Muscle layer of duodenum (tissue), 2 donors: ENCODE measurements around the gene HOXB13.

ENCODE experiments used
- H3K27ac ChIP-seq: one replicate; pipeline ENCODE4 v1.7.0; 2013; ENCODE audit warnings: mild to moderate bottlenecking, low read length
- H3K27me3 ChIP-seq: one replicate; pipeline ENCODE4 v1.7.0; 2013; ENCODE audit warnings: low read depth, mild to moderate bottlenecking, control low read depth, low read length
- H3K36me3 ChIP-seq, 2 donors: one replicate each; pipeline ENCODE4 v1.7.0; 2013; ENCODE audit warnings: low read length in 2 of 2, control low read depth in 1 of 2, mild to moderate bottlenecking in 1 of 2; ENCODE audit not compliant: insufficient read depth in 2 of 2, control insufficient read depth in 1 of 2
- H3K4me1 ChIP-seq, 2 donors: one replicate each; pipeline ENCODE4 v1.7.0; 2013; ENCODE audit warnings: low read length in 2 of 2, mild to moderate bottlenecking in 2 of 2, control low read depth in 1 of 2, moderate library complexity in 1 of 2; ENCODE audit not compliant: insufficient read depth in 2 of 2, control insufficient read depth in 1 of 2
- H3K4me3 ChIP-seq, 2 donors: one replicate each; pipeline ENCODE4 v1.7.0; 2013; ENCODE audit warnings: low read length in 2 of 2, low read depth in 1 of 2, mild to moderate bottlenecking in 1 of 2
- H3K9me3 ChIP-seq, 2 donors: one replicate each; pipeline ENCODE4 v1.7.0; 2013; ENCODE audit warnings: low read length in 2 of 2, control low read depth in 1 of 2, mild to moderate bottlenecking in 1 of 2; ENCODE audit not compliant: control insufficient read depth in 1 of 2
- donor health status: healthy.

HOXB13 gene

GRCh38 chr17:48755356-48755755 lies 26.8 kb upstream of the HOXB13 start:
- Histone ChIP-seq H3K36me3 (no peaks in the 10 kb centered on the region), H3K4me3 (no peak overlapping the region), H3K27me3 (peaks cover 58% of the 10 kb centered on the region), H3K27ac (no peak overlapping the region), H3K4me1 (peaks cover 4 to 17% of the 10 kb centered on the region in 2 donors), H3K9me3 (no peaks in the 10 kb centered on the region)

GRCh38 chr17:48754500-48755261 lies 26.1 kb upstream of the HOXB13 start:
- Histone ChIP-seq H3K36me3 (no peaks in the 10 kb centered on the region), H3K27ac (no peak overlapping the region), H3K4me1 (peaks cover 4 to 17% of the 10 kb centered on the region in 2 donors), H3K9me3 (no peaks in the 10 kb centered on the region), H3K27me3 (peaks cover 65% of the 10 kb centered on the region), H3K4me3 (no peak overlapping the region)

GRCh38 chr17:48753794-48754499 lies 25.4 kb upstream of the HOXB13 start:
- no peak overlapping the region for H3K4me3 ChIP-seq
- no peaks in the 10 kb centered on the region for H3K9me3 ChIP-seq
- no peaks in the 10 kb centered on the region for H3K36me3 ChIP-seq
- peaks cover 72% of the 10 kb centered on the region for H3K27me3 ChIP-seq
- peaks cover 4 to 17% of the 10 kb centered on the region in 2 donors for H3K4me1 ChIP-seq
- H3K27ac ChIP-seq = no peak overlapping the region

- H3K27ac ChIP-seq = no peak overlapping the region
- H3K4me3 ChIP-seq = no peak overlapping the region
- H3K4me1 ChIP-seq = peaks cover 4 to 17% of the 10 kb centered on the region in 2 donors
- H3K27me3 ChIP-seq = peaks cover 83% of the 10 kb centered on the region
- H3K9me3 ChIP-seq = peaks cover 0 to 4% of the 10 kb centered on the region in 2 donors
- H3K36me3 ChIP-seq = no peaks in the 10 kb centered on the region
These were observed 24.1 kb upstream of the HOXB13 start for GRCh38 chr17:48752399-48753288.

- Histone ChIP-seq H3K4me1 (peaks cover 4 to 17% of the 10 kb centered on the region in 2 donors), H3K27ac (no peak overlapping the region), H3K4me3 (no peak overlapping the region), H3K36me3 (no peaks in the 10 kb centered on the region), H3K9me3 (peaks cover 0 to 4% of the 10 kb centered on the region in 2 donors), H3K27me3 (peaks cover 91% of the 10 kb centered on the region)
These were observed 23.3 kb upstream of the HOXB13 start for GRCh38 chr17:48751733-48752398.

- H3K4me3 ChIP-seq = no peak overlapping the region
- H3K9me3 ChIP-seq = peaks cover 0 to 4% of the 10 kb centered on the region in 2 donors
- peaks cover 96% of the 10 kb centered on the region for H3K27me3 ChIP-seq
- no peaks in the 10 kb centered on the region for H3K36me3 ChIP-seq
- H3K4me1 ChIP-seq = peaks cover 4 to 17% of the 10 kb centered on the region in 2 donors
- H3K27ac ChIP-seq = no peak overlapping the region
These were observed 22.6 kb upstream of the HOXB13 start for GRCh38 chr17:48751172-48751571.

GRCh38 chr17:48749621-48750553 lies 21.3 kb upstream of the HOXB13 start:
- no peak overlapping the region for H3K27ac ChIP-seq
- peaks cover under 1 to 10% of the 10 kb centered on the region in 2 donors for H3K4me1 ChIP-seq
- no peaks in the 10 kb centered on the region for H3K36me3 ChIP-seq
- H3K4me3 ChIP-seq = no peak overlapping the region
- peaks cover 0 to 8% of the 10 kb centered on the region in 2 donors for H3K9me3 ChIP-seq
- peaks cover 96% of the 10 kb centered on the region for H3K27me3 ChIP-seq

GRCh38 chr17:48748718-48749566 lies 20.4 kb upstream of the HOXB13 start:
- H3K27ac ChIP-seq = no peak overlapping the region
- H3K4me1 ChIP-seq = peaks cover 0 to 7% of the 10 kb centered on the region in 2 donors
- H3K36me3 ChIP-seq = no peaks in the 10 kb centered on the region
- H3K9me3 ChIP-seq = peaks cover 0 to 8% of the 10 kb centered on the region in 2 donors
- no peak overlapping the region for H3K4me3 ChIP-seq
- peaks cover 93% of the 10 kb centered on the region for H3K27me3 ChIP-seq

- H3K9me3 ChIP-seq = peaks cover 0 to 8% of the 10 kb centered on the region in 2 donors
- no peaks in the 10 kb centered on the region for H3K36me3 ChIP-seq
- H3K4me3 ChIP-seq = no peak overlapping the region
- no peak overlapping the region for H3K27ac ChIP-seq
- peaks cover 93% of the 10 kb centered on the region for H3K27me3 ChIP-seq
- peaks cover 0 to 3% of the 10 kb centered on the region in 2 donors for H3K4me1 ChIP-seq
These were observed 19.2 kb upstream of the HOXB13 start for GRCh38 chr17:48747445-48748363.
